Ramos (cell line): Measurements from ENCODE around the gene NUP214.

Experiments used
- in situ Hi-C: fragments of 300-500 bp; cut with MboI; formaldehyde crosslinking; loops from one replicate; pipeline ENCODE4 v1.14.3; 2022; ENCODE audit warnings: low sequenced_read_pairs; ENCODE audit not compliant: unreplicated experiment

NUP214 gene

GRCh38 chr9:131254626-131255025 lies 129.2 kb downstream of the NUP214 start:
- in situ Hi-C loops = loop anchor here (25.0 kb wide), 1 partner anchor 1133 kb away; no protein-coding TSS in a partner anchor

GRCh38 chr9:131255676-131256197 lies 130.4 kb downstream of the NUP214 start:
- in situ Hi-C loops = loop anchor here (25.0 kb wide), 1 partner anchor 1132 kb away; no protein-coding TSS in a partner anchor

GRCh38 chr9:131257266-131258025 lies 132.1 kb downstream of the NUP214 start:
- in situ Hi-C loops = loop anchor here (25.0 kb wide), 1 partner anchor 1130 kb away; no protein-coding TSS in a partner anchor

- in situ Hi-C loops = loop anchor here (25.0 kb wide), 1 partner anchor 1129 kb away; no protein-coding TSS in a partner anchor
Observed at GRCh38 chr9:131258186-131258585, 132.8 kb downstream of the NUP214 start.

GRCh38 chr9:131258698-131259431 lies 133.5 kb downstream of the NUP214 start:
- in situ Hi-C loops = loop anchor here (25.0 kb wide), 1 partner anchor 1128 kb away; no protein-coding TSS in a partner anchor

- in situ Hi-C loops = loop anchor here (25.0 kb wide), 1 partner anchor 1128 kb away; no protein-coding TSS in a partner anchor
Observed at GRCh38 chr9:131259432-131259898, 134.1 kb downstream of the NUP214 start.

GRCh38 chr9:131259916-131260597 lies 134.7 kb downstream of the NUP214 start:
- in situ Hi-C loops = loop anchor here (10.0 to 25.0 kb wide), 2 partner anchors 475 to 1127 kb away; no protein-coding TSS in a partner anchor

GRCh38 chr9:131260751-131261452 lies 135.5 kb downstream of the NUP214 start:
- in situ Hi-C loops = loop anchor here (10.0 to 25.0 kb wide), 2 partner anchors 474 to 1126 kb away; no protein-coding TSS in a partner anchor

GRCh38 chr9:131262327-131263032 lies 137.1 kb downstream of the NUP214 start:
- in situ Hi-C loops = loop anchor here (10.0 to 25.0 kb wide), 2 partner anchors 472 to 1125 kb away; no protein-coding TSS in a partner anchor

- in situ Hi-C loops = loop anchor here (10.0 to 25.0 kb wide), 2 partner anchors 472 to 1124 kb away; no protein-coding TSS in a partner anchor
Observed at GRCh38 chr9:131263033-131263343, 137.6 kb downstream of the NUP214 start.

GRCh38 chr9:131263701-131264100 lies 138.3 kb downstream of the NUP214 start:
- in situ Hi-C loops = loop anchor here (10.0 to 25.0 kb wide), 2 partner anchors 471 to 1124 kb away; no protein-coding TSS in a partner anchor

- in situ Hi-C loops = loop anchor here (10.0 to 25.0 kb wide), 2 partner anchors 471 to 1123 kb away; no protein-coding TSS in a partner anchor
Observed at GRCh38 chr9:131264231-131264630, 138.8 kb downstream of the NUP214 start.

GRCh38 chr9:131266266-131267229 lies 141.2 kb downstream of the NUP214 start:
- in situ Hi-C loops = loop anchor here (10.0 to 25.0 kb wide), 2 partner anchors 468 to 1121 kb away; no protein-coding TSS in a partner anchor

GRCh38 chr9:131270171-131271015 lies 145.0 kb downstream of the NUP214 start:
- in situ Hi-C loops = loop anchor here (25.0 kb wide), 1 partner anchor 1117 kb away; no protein-coding TSS in a partner anchor

GRCh38 chr9:131271016-131271273 lies 145.6 kb downstream of the NUP214 start:
- in situ Hi-C loops = loop anchor here (25.0 kb wide), 1 partner anchor 1116 kb away; no protein-coding TSS in a partner anchor

- in situ Hi-C loops = loop anchor here (25.0 kb wide), 1 partner anchor 1116 kb away; no protein-coding TSS in a partner anchor
Observed at GRCh38 chr9:131271506-131271931, 146.1 kb downstream of the NUP214 start.
